ENCODE data around the gene AURKAIP1. TPM values are rescaled to one million over a fixed set of nuclear protein-coding genes. Genes with fewer than 3 reads are reported as not detected.

Gene AURKAIP1
- total and polyA plus RNA-seq, 2 of the 13 experiments (the other 11 are each of a cell fraction or from before 2014, with no cell fraction given), result 69.5 to 175 TPM

GRCh38 chr1:1331068-1331965 lies 43.7 kb downstream of the AURKAIP1 start, which contains the start of gene TAS1R3 (continued):
- TF ChIP-seq BCLAF1 (IDR thresholded peaks at IDR 0.05) (no peak), ZNF207 (IDR thresholded peaks at IDR 0.05; ENCODE audit: borderline replicate concordance) (no peak), ZHX1 (CRISPR knock-in tag; IDR thresholded peaks at IDR 0.05; ENCODE audit: low read depth) (0 out of 2 replicates have a peak, but pooled peaks have one; percentile 32), ZNF570 (CRISPR knock-in tag; IDR thresholded peaks at IDR 0.05; ENCODE audit: borderline replicate concordance) (no peak), KLF9 (CRISPR knock-in tag; IDR thresholded peaks at IDR 0.05; ENCODE audit: low read depth) (no peak), IKZF5 (CRISPR knock-in tag; IDR thresholded peaks at IDR 0.05) (no peak), ZNF780A (CRISPR knock-in tag; IDR thresholded peaks at IDR 0.05) (0 out of 2 replicates have a peak, but pooled peaks have one; percentile 30), ARID3A (IDR thresholded peaks at IDR 0.05; ENCODE audit: low read depth, low read length) (no peak), ZNF776 (CRISPR knock-in tag; IDR thresholded peaks at IDR 0.05) (0 out of 2 replicates have a peak, but pooled peaks have one; percentile 52), ZNF567 (CRISPR knock-in tag; IDR thresholded peaks at IDR 0.05; ENCODE audit: borderline replicate concordance) (no peak), RFX3 (CRISPR knock-in tag; IDR thresholded peaks at IDR 0.05) (no peak), TFE3 (CRISPR knock-in tag; IDR thresholded peaks at IDR 0.05) (no peak), ZNF558 (CRISPR knock-in tag; IDR thresholded peaks at IDR 0.05; ENCODE audit: borderline replicate concordance) (0 out of 2 replicates have a peak, but pooled peaks have one; percentile 19), PATZ1 (CRISPR knock-in tag; IDR thresholded peaks at IDR 0.05) (0 out of 2 replicates have a peak, but pooled peaks have one; percentile 18), PHF8 (CRISPR knock-in tag; IDR thresholded peaks at IDR 0.05) (no peak)
